GM21447 (cell line): ENCODE measurements around the gene KCNK2.

Experiments used
- ATAC-seq: cut with Tn5 transposase; IDR thresholded peaks from one replicate; pipeline ENCODE4 v1.9.1; 2021; ENCODE audit not compliant: unreplicated experiment

Gene KCNK2

DNA sequence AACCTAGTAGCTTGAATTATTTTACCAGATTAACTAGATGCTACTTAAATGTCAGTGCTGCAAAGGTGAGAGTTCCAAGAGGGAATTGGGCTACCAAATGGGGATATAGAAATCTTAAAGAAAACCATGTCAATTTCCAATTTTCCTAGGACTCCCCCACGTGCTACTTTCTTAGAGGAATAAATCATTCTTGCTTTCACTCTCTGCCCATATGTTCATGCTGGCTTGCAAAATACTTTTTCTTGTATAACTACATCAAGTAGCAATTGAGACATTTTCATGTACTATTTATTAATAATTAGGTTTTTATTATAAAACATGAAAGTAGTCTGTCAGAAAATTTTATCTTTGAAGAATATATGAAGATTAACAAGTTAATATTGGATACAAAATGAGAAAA is 11.8 kb downstream of the KCNK2 start:
- no peak for ATAC-seq

DNA sequence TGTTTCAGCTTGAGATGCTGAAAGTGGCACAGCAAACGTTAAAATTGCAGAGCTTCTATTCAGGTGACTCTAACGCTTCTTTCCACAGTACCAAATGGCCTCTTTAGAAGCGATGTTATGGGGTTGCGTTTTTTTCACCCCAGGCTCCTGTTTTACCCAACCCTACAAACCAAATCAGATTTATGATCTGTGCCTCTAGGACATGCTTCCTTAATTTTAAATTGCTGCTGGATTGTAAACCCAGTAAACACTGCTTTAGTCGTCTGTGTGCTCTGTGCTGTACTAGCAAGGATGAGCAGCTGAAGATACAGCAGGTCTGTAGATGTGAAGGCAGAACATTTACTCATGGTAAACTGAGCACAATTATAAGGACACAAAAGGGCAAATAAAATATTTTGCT is 13.0 kb downstream of the KCNK2 start:
- no peak for ATAC-seq

DNA sequence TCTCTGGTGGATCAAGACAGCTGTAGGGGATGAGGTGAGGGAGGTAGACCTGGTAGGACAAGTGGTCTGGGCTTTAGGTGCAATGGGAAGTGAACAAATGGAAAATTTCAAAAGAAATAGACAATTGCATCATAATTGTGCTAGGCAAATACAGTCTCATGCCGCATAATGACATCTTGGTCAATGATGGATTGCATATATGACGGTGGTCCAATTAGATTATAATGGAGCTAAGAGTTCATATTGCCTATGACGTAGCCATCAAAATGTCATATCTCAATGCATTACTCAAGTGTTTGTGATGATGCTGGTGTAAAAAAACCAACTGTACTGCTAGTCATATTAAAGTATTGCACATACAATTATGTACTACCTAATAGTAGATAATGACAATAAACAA is 19.0 kb downstream of the KCNK2 start:
- ATAC-seq: no peak

DNA sequence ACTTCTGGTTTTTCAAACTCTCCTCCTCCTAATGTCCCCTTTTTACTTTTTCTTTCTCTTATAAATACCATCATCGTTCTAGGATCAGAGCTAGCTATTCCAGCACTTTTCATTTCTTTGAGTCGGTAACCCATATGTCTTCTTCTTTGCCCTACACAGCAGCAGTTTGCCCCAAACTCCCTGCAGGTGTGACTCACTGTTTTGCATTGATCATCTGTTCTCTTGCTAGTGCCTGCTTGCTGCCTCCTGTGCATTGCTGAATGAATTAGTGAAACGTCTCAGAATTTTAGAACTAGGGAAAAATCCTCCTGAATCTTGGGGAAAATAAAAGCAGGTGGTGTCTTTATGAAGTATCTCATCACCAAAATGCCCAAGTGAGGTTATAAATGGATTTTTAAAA is 21.7 kb downstream of the KCNK2 start:
- ATAC-seq: no peak

DNA sequence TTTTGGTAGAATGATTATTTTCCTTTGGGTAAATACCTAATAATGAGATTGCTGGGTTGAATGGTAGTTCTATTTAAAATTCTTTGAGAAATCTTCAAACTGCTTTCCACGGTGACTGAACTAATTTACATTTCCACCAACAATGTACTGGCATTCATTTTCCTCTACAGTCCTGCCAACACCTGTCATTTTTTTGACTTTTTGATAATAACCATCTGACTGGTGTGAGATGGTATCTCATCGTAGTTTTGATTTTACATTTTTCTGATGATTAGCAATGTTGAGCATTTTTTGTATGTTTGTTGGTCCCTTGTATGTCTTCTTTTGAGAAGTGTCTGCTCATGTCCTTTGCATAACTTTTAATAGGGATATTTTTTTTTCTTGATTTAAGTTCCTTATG is 23.5 kb downstream of the KCNK2 start:
- ATAC-seq: no peak

DNA sequence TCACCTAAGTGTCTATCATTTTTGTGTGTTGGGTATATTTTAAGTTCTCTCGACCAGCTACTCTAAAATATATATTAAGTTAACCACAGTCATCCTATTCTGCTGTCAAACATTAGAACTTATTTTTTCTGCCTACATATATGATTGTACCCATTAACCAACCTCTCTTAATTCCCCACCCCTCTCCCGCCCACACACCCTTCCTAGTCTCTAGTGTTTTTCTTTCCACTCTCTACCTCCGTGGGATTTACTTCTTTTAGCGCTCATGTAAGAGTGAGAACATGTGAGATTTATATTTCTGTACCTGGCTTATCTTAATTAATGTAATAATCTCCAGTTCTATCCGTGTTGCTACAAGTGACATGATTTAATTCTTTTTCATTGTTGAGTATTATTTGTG is 26.6 kb downstream of the KCNK2 start:
- ATAC-seq: no peak

DNA sequence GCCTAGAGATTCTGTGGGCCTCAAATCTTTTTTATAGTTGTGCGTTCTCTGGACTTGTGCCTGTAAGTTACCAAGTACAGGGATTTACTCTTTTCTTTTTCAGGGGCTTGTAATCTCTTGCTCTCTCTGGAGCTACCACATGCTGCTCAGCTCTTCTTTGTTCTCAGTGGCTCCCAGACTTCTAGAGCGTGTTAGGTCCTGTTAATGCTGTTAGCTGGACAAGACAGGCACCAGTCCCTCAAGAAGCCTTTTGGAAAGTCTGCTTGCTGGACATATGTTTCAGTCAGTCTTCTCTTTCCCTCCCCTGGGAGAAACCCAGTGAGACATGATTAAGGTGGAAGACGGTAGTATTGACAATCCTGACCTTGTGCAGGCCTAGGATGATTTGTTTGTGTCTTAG is 29.4 kb downstream of the KCNK2 start:
- no peak for ATAC-seq

DNA sequence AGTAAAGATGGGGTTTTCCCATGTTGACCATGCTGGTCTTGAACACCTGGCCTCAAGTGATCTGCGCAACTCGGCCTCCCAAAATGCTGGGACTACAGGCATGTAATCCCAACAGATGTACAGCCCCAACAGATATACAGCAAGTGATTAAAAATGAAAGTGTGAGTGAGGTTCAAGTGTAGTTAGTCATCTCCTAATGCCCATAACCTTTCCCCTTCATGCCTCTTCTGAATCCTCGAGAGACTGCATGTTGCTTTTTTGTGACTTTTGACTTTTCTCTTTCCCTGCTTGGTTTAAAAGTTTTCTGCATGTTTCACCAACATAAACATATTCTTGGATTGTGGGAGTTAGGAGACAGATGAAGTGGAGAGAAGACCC is 31.2 kb downstream of the KCNK2 start:
- no peak for ATAC-seq

DNA sequence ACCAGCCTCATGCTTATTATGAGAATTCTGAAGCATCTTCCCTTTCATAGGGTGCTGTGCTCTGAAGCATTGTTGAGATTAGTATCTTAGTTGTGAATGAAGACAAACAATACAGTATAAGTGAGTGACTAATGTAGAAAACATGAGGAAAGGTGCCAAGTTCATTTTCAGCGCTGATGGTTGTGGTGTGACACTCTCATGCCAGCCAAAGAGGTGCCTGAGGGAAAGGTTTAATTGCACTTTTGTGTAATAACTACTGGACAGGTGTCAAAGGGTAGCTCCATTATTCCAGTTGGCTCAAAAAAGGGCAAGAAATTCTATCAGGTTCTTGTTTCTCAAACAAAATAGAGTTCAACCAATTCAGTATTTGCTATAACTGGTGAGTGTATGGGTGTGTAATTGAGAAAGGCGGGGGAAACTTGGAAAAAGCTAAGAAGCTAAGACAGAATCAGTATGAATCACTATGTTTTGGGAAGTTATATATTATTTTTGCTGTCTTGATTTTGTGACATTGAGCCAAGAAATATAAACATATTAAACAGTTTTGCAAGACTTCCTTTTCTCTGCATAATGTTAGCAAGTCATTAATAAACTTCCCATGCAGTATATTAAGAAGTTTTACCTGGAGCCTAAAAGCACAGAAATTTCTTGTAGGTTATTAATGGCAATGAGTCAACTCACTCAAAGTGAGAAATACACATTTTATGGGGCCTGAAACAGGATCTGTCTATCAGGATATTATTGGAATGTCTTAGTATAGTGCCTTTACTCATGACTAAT is 31.8 kb downstream of the KCNK2 start:
- ATAC-seq: no peak

DNA sequence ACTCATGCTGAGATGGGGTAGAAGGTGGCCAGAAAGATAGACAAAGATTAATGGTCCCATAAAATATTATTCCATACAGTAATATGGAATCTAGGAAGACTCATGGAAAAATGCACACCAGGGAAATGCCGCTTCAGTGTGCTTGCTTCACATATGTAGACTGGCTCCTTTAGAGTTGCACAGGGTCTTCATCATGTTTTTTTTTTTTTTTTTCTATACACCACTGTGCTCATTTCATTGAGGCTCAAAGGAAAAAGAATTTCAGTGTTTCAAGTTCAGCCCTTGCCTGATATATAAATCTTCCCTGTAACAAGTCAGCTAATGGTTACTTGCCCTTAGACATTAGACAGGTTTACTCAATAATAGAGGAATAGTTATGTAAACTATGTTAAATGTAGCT is 33.2 kb downstream of the KCNK2 start:
- ATAC-seq: no peak

DNA sequence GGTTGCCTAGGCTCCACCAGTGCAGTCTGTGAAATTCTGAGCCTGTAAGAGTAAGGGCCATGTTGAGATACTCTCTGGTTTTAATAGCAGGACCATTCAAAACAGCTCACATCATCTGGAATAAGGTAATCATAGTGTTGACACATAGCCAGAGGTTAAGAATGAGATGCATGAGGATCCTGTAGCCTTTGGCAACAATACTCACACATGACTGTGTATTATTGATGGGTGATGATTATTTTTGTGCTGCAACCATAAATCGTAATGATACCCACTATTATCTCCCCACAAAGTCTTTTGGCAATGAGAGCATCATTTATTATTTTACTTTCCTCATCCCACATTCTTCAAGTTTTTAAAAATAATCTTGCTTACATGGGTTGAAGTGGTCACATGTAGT is 35.5 kb downstream of the KCNK2 start:
- ATAC-seq: no peak

DNA sequence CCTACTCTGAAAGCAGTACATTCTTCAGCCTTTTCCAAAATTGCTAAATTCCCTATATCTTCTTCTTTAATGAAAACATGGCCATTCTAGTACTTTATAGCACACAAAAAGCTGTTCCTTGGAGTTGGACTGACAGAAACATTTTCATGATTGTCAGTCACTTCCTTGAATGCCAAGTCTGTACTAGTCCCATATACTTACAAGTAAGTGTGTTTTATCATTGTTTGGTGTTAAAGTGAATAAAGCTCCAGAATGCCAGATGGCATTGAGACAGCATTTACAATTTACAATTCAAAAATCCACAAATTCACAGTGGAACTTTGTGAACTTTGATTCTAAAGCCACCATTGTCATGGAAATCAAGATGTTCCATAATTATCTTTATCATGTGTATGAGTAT is 36.5 kb downstream of the KCNK2 start:
- ATAC-seq: no peak

DNA sequence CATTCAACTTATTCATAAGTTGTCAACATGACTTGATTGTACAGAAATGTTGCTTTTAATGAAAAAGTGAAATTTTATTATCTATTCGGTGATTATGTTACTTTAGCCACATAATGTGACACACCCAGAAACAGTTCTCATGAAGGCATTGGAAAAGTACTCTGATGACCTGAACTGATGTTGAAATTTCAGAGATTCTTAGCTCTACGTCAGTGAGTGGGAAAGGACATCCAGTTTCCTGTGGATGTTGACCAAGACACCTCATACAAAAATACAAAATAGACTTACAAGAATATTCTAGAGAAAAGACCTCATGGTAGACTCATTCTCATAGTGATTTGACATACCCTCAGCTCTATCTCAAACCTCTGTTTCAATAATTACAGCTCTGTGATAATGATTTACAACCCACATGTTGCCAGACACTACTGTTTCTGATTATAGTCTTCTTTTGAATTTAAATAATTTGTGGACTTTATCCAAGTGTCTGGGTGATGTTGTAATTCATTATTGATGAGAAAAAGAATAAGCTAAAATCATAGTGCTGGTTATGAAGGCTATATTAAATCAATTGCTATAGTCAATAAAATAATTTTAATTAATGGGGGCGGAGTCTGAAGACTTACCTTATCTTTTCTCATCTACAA is 37.3 kb downstream of the KCNK2 start:
- no peak for ATAC-seq

DNA sequence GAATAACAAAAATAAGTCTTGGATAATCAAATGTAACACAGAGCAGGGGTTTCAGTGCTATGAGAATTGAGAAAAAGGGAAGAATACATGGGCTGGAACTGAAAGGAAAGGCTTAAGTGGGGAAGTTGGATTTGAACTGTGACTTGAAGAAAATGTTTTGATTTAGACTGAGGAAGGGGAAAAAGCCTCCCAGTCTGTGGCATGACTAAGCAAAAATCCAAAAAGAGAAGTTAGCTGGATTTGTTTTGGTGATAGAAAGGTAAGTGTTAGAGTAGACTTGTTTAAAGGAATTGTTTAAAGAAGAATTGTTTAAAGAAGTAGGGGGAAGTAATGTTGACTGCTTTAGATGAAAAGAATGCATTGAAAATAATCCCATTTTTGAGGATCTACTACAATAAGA is 46.0 kb downstream of the KCNK2 start:
- no peak for ATAC-seq

DNA sequence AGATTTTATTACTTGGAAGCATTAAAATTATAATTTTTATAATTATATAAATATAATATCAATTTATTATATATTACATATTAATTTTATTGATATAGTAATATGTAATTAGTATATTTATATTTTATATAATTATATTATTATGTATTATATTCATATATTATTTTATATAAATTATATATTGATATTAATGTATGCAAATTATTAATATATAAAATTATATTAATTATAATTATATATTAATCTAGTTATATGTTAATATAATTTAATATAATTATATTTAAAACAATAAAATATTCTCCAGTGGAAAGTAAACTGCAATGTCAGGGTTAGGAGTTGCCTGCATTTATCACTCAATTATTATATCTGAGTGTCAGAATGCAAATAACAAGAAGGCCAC is 48.8 kb downstream of the KCNK2 start:
- ATAC-seq: no peak

DNA sequence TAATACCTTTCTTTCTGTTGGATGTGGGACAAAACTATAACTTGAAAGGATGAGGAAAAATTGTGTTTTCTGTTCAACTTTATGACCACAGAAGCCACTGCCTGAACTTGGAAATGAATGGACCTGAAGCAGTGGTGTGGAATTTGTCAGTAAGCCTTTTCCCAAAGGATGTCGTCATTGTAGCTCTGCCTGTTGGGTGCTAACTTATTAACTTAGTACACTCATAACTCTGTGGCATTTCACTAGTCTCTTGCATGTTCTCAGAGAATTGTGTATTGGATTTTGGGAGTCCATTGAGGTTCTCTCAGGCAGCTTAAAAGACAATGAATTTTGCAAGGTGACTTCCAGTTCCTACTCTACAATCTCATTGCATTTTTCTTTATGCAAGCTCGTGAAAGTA is 49.6 kb downstream of the KCNK2 start:
- no peak for ATAC-seq

DNA sequence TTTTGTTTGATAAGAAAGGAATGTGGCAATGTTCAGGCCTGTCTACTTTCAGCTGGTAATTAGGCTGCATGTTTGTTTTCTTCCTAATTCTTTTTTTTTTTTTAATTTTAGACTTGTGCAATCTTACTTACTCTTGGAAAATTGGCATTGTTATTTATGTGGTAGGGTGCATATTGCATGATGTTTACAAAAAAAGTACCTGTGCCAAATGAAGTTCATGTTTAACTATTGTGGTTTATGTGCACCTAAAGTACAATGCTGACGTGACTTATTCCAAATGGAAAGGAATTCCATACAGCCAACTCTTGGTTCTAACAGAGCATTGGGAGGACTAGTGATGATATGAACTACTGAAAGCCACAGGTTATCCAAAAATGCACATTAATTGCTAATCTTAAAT is 51.0 kb downstream of the KCNK2 start:
- ATAC-seq: no peak

DNA sequence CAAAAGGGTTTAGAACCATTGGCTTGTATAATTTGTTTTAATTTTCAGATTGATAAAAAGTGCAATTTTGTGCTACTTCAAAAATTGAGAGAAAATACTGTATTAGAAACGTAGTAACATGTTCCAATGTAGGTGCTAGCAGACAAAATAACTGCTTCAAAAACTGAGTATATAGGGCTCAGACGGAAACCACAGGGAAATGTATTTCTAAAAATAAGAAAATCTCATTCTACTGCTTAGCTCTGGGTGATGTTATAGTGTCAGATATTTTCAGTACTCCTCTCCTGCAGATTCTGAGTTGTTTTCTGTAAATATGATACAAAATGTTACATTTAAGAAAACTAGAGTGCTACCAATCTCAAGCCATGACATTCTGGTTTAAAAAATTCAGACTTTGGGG is 55.4 kb downstream of the KCNK2 start:
- no peak for ATAC-seq

DNA sequence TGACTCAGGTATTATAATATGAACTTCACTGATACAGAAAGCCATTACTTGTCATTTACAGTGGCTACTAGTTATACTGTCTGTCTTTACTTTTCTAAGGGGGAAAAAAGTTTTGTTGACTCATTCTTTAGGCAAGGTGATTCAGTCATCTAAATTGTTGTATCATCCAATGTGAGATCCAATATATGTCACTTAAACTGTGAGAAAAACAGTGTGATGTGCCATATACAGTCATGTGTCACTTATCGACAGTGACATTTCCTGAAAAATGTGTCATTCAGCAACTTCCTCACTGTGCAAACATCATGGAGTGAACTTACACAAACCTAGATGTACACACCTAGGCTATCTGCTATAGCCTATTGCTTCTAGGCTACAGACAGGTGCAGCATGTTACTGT is 57.6 kb downstream of the KCNK2 start:
- ATAC-seq: no peak

DNA sequence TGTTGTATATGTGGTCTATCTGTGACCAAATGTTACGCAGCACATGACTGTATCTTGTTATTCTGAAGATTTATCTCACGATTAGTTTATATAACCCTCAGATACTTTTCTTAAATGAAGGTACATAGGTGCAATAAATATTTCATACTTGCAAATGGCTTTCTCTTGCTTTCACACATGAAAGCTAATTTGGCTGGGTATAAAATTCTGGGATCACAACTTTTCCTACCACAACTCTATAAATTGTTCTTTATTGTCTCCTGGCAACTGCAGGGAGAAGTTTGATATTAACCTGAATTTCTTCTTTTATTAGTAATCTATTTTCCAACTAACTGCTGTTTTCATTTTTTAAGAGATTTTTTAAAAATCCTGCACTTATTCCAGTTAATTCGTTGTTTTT is 58.9 kb downstream of the KCNK2 start:
- no peak for ATAC-seq

DNA sequence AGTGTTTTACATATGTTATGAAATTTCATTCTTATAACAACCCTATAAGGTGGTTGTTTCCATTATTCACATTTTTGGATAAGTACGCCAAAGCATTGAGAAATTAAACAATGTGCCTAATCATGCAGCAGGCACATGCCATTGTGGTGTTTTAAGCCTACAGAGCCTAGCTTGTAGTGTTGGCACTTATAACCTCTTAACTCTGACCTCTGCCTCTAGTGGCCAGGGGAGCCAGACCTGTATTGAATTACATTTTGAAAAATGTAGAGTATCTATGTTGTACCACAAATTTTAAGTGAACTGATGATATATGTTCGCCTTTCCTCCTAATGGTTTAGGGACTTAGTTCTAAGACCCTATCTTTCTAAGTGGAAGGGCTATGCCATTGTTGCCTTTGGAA is 61.0 kb downstream of the KCNK2 start:
- no peak for ATAC-seq

DNA sequence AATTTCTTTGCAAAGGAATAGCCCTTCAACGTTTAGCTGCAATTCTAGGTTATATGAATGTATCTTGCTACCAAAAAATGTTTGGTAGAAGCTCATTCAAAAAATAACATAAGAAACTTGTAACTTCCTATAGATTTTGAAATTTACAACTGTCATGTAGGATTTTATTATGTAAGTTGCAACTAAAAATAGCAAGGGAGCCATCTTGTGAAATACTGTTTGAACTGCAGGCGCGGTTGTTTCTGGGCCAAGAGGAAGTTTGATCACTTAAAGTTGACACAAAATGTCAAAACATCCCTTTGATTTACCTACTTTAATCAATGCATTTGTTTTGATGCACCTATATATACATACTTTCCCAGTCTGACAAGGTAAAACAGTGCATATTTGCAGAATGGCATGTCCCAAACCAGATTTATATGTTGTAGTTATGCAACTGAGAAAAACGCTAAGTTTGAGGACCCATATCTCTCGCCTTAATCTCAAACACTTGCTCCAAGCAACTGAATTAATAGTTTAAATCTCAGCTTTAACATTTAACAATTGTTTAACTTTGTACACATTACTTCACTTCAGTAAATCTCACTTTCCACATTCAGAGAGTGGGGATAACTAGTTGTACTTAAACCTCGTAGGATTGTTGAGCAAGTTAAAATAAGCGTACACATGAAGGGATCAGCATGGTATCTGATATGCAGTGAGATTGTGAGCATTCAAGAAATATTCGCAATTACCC is 63.9 kb downstream of the KCNK2 start:
- ATAC-seq: no peak
